H1 (cell line): ENCODE data around the gene SMTN.
A peak's percentile ranks its signal among the peaks of the same experiment; 100 is the strongest.

ENCODE experiments used
- ATF2 ChIP-seq: IDR thresholded peaks from 2 replicates; pipeline ENCODE4 v1.6.1; 2012; ENCODE audit warnings: low read length, inconsistent platforms
- CTCF ChIP-seq, 3 experiments: IDR thresholded peaks; 1 replicate in 2 of 3; 2 replicates in 1 of 3; pipeline versions ENCODE4 v1.5.1 to v1.6.1; 2011; ENCODE audit warnings: low read length in 3 of 3, mild to moderate bottlenecking in 3 of 3, inconsistent platforms in 2 of 3, low read depth in 1 of 3, moderate library complexity in 1 of 3; ENCODE audit not compliant: insufficient read depth in 1 of 3; ENCODE audit errors: control extremely low read depth in 1 of 3
- EP300 ChIP-seq, 2 experiments: IDR thresholded peaks; 1 replicate in 1 of 2; 2 replicates in 1 of 2; pipeline ENCODE4 v1.6.1; 2011 to 2012; ENCODE audit warnings: low read depth in 2 of 2, low read length in 2 of 2, mild to moderate bottlenecking in 2 of 2, borderline replicate concordance in 1 of 2, inconsistent platforms in 1 of 2, moderate library complexity in 1 of 2
- RAD21 ChIP-seq, 2 experiments: IDR thresholded peaks in 1 of 2; conservative IDR thresholded peaks in 1 of 2; 2 replicates each; pipeline ENCODE4 v1.6.1; 2011; ENCODE audit warnings: low read depth in 2 of 2, low read length in 2 of 2, improper control_type of control experiment in 1 of 2, inconsistent platforms in 1 of 2, mild to moderate bottlenecking in 1 of 2, moderate library complexity in 1 of 2

GRCh38 chr22:31122532-31123291, 41.6 kb downstream of the SMTN start, which contains the start of gene INPP5J:
- TF ChIP-seq RAD21 (IDR thresholded peaks at IDR 0.05 in 1 of 2, conservative IDR thresholded peaks at IDR 0.05 in 1 of 2; ENCODE audit: low read depth in 2 of 2, low read length in 2 of 2): no peak
- no peak for TF ChIP-seq CTCF (IDR thresholded peaks at IDR 0.05; ENCODE audit: control extremely low read depth in 1 of 3, insufficient read depth in 1 of 3, low read depth in 1 of 3, low read length in 3 of 3)
- no peak for TF ChIP-seq EP300 (IDR thresholded peaks at IDR 0.05; ENCODE audit: borderline replicate concordance in 1 of 2, low read depth in 2 of 2, low read length in 2 of 2)
- TF ChIP-seq ATF2: peak; percentile 59; the same call in 1 of the 2 replicates
